ENCODE data around the gene SELPLG. TPM values are rescaled to one million over a fixed set of nuclear protein-coding genes. Genes with fewer than 3 reads are reported as not detected.
"Not testable (repeated sequence)": the region's sequence is repeated elsewhere in the genome, so short reads cannot be mapped to it uniquely, and the experiment has no call there.

SELPLG gene
- polyA plus RNA-seq, 4 donors = 1.9 to 3.2 (median 2.4) TPM

DNA sequence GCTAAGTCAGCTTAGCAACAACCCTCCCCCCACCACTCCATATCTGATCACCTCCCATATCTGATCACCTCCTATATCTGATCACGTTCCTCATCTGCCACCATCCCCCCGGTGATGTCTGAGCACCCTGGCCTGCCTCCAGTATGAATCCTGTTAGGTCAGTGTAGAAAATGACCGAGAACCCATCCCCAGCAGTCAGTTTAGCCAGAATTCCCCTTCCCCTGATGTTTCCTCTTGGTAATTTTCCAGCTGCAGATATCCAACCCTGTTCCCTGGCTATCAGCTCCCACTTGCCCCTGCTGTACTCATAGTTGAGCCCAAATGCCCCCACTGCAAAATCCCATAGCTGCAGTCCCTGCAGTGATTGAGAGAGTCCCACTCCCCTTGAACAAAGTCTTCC, 12.5 kb downstream of the SELPLG start:
- DNase-seq (ENCODE audit: low read depth in 4 of 4, low spot score in 2 of 4) = no peak

- no peak for DNase-seq (ENCODE audit: low read depth in 4 of 4, low spot score in 2 of 4)
Measured at GRCh38 chr12:108620236-108620879, 13.3 kb downstream of the SELPLG start.

GRCh38 chr12:108619369-108620160, 14.1 kb downstream of the SELPLG start:
- no peak for DNase-seq (ENCODE audit: low read depth in 4 of 4, low spot score in 2 of 4)

DNA sequence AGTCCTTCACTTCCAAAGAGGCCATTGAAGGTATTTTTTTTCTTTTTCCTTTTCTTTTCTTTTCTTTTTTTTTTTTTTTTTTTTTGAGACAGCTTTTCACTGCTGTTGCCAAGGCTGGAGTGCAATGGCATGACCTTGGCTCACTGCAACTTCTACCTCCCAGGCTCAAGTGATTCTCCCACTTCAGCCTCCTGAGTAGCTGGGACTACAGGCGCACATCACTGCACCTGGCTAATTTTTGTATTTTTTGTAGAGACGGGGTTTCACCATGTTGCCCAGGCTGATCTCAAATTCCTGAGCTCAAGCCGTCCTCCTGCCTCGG, 14.8 kb downstream of the SELPLG start:
- DNase-seq (ENCODE audit: low read depth in 4 of 4, low spot score in 2 of 4) = not testable (repeated sequence)

DNA sequence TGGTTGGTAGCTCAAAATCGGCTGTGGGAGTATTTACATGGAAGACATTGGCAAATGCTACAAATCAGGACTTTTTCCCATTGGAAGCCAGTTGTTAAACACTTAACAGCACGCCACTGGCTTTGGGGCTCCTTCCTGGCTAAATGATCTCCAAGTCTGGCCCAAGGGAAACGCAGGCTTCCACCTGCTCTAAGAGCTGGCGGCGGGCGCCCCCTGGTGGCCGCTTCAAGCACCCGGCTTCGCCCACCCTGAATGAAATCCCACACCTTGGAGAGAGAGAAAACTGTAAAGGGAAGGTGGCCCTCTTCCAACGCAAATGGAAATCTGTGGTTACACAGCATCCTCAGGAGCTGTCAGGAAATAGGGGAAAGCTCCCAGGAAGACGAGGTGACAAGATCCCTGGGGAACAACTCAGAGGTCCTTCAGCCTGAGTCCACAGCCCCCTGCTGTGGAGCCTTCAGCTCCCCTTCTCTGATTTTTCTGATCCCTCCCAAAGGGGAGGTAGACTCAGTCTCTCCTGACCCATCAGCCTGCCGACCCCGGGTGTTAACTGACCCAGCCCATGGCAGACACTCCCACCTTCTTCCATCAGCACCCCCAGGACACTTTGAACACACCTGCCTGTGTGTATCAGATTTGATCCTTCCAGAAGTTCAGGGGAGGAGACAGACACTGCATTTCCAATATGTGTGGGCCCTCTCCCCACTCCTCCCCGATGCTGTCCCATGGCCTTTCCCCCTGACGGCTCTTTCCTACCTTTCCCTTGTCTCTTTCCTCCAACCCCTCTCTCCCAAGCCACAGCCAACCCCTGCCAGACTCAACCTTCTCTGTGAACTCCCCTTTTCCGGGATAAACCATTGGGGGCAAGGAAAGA, 15.4 kb downstream of the SELPLG start:
- peak in 2 of 4 donors; percentile 52 to 60 for DNase-seq (ENCODE audit: low read depth in 4 of 4, low spot score in 2 of 4)

DNA sequence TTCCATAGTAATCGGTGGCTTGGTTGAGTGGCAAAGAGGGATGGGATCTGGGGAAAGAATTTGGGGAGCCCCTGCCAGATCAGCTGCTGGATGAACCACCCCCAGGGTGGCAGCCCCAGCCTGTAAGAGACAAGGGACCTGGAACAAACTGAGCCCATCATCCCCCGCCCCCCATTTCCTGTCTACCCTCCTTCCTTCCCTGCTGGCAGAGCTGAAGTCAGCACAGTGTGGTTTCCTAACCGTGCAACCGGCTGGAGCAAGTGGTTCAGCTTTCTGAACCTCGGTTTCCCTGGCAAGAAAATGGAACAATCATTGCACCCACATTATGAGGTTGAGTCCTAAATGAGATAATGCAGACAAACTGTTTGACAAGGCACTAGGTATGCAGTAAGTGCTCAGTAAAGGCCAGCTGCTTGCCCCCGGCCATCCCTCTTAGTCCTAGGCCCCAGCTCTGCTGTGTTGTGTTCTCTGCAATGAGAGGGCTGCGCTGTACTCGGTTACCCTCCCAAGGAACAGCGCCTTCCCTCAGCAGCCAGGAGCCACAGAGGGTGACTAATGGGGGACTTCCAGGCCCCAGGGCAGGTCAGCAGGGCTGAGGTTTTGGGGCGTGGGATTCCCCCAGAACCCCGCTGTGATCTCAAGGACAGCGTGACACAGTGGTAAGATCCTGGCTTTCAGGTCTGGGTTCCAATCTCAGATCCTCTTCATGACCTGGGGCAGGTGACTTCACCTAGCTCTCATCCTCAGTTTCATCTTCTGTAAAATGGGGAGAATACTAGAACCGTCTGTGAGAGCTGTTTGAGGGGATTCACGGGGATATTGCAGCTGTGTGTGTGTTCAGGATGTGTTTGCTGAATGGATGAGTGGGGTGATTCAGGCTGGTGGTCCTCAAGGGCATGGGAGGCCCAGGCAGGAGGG, 16.5 kb downstream of the SELPLG start:
- DNase-seq (ENCODE audit: low read depth in 4 of 4, low spot score in 2 of 4) = no peak

- DNase-seq (ENCODE audit: low read depth in 4 of 4, low spot score in 2 of 4) = no peak
Measured at GRCh38 chr12:108616359-108616758, 17.3 kb downstream of the SELPLG start.

DNA sequence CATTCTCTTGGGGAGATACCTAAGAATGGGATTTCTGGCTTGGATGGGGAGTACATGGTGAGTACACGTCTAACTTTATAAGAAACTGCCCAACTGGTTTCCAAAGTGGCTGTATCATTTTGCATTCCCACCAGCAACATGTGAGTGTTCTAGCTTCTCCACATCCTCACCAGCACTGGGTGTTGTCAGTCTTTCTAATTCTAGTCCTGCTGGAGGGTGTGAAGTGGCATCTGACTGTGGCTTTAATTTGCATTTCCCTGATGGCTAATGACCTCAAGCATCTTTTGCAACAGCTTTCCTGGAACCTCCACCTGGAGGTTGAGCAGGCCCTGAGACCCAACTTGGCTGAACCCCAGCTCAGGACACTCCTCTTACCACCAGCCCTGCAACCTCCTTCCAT, 17.8 kb downstream of the SELPLG start:
- DNase-seq (ENCODE audit: low read depth in 4 of 4, low spot score in 2 of 4) = no peak

DNA sequence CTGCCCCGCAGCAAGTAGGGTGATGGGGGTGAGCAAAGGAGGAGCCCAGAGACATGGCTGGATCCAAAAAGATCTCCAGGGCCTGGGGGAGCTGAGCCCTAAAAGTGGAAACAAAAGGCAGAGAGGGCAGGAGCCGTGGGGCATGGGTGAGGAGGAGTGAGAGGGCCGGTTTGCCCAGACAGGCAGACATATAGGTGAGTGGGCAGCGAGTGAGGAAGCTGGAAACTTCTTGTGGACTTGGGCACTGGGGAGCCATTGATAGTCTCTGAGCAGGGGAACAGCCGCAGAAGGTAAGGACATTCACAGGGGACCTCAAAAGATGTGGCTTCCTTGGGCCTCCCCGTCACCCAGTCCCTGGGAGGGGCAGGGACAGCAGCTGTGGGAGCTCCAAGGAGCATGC, 19.1 kb downstream of the SELPLG start:
- no peak for DNase-seq (ENCODE audit: low read depth in 4 of 4, low spot score in 2 of 4)

GRCh38 chr12:108614041-108614440, 19.7 kb downstream of the SELPLG start:
- DNase-seq (ENCODE audit: low read depth in 4 of 4, low spot score in 2 of 4) = no peak

DNA sequence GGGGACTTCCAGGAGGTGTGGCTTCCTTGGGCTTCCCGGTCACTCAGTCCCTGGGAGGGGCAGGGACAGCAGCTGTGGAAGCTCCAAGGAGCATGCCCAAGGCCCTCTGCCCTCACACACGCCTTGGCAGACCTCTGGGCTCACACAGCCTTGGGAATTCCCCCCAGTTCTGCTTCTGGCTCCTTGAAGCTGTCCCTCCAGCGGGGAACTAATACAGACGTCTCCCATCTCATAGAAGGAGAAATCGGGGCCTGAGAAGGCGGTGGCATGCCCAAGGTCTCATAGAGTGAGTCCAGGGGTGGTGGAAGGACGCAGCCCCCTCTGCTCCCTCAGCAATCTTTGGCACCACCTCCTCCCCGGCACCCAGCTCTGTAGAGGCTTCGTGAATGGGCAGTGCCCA, 20.1 kb downstream of the SELPLG start:
- DNase-seq (ENCODE audit: low read depth in 4 of 4, low spot score in 2 of 4) = no peak

- DNase-seq (ENCODE audit: low read depth in 4 of 4, low spot score in 2 of 4) = no peak
Measured at GRCh38 chr12:108612788-108613282, 20.9 kb downstream of the SELPLG start.

DNA sequence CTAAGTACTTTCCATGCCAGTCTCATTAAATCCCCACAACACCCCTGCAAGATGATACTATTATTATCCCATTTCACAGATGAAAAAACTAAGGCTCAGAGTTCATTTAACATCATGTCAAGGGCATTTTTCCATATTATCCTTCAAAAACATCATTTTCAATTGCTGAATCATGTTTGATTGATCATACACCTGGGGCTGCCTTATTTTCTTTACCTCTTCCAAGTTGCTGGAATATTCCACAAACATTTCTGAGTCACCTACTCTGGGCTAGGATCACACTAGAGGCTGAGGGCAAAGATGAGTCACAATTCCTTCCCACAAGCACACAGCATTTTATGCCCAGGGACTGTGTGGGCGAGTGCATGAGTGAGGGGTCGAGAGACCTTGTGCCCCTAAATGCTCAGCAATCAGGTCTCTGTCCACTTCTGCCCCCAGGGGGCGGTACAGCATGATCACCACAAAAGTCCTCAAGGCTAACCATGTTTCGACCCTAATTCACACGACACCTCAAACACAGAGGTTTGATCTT, 21.7 kb downstream of the SELPLG start:
- no peak for DNase-seq (ENCODE audit: low read depth in 4 of 4, low spot score in 2 of 4)

DNA sequence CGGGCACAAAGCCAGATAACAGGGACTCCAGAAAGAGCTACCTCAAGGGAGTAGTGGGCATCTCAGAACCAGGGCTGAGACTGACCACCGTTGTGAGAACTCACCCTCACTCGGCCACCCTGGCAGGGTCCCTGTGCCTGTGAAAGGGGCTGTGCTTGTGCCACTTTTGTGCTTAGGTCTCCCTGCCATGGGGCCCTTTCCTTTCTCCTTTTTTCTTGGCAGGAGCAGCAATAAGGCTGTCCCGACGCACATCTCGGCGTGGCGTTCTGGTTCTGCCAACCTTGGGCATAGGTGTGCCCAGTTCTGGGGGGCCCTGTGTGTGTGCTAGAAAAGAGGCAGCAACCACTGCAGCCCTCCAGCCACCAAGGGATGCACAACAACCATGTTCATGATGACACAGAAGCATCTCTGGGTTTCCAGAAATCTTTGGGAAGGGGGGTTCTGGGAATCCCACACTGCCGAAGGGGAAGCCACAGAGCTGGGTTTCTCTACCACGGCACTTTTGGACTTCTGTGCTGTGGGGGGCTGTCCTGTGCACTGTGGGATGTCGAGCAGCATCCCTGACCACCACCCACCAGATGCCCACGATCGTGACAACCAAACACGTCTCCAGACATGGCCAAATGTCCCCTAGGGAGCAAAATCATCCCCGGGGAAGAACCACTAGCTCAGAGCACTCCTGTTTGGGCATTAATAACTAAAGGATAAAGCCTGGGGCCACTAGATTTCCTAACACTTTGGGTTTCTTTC, 22.7 kb downstream of the SELPLG start:
- DNase-seq (ENCODE audit: low read depth in 4 of 4, low spot score in 2 of 4) = no peak

GRCh38 chr12:108610336-108610815, 23.3 kb downstream of the SELPLG start:
- DNase-seq (ENCODE audit: low read depth in 4 of 4, low spot score in 2 of 4) = no peak

GRCh38 chr12:108609537-108610335, 24.0 kb downstream of the SELPLG start:
- DNase-seq (ENCODE audit: low read depth in 4 of 4, low spot score in 2 of 4) = peak in 2 of 4 donors; percentile 76 to 80

DNA sequence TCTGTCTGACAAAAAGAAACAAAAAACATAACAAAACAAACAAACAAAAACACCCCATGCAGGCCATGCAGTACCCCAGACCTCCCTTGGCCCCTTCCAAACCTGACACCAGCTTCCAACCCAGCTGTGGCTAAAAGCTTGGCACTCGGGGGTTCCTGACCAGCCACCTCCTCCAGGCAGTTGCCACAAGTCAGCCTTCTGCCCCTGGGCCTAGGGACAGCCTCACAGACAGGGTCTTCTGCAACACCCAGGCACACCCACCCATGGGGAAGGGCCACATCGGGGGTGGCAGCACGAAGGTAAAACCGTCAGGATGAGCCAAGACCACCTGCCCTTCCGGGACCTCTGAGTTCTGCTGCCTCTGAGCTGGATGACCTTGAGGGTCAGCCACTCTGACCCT, 25.1 kb downstream of the SELPLG start:
- DNase-seq (ENCODE audit: low read depth in 4 of 4, low spot score in 2 of 4) = no peak

DNA sequence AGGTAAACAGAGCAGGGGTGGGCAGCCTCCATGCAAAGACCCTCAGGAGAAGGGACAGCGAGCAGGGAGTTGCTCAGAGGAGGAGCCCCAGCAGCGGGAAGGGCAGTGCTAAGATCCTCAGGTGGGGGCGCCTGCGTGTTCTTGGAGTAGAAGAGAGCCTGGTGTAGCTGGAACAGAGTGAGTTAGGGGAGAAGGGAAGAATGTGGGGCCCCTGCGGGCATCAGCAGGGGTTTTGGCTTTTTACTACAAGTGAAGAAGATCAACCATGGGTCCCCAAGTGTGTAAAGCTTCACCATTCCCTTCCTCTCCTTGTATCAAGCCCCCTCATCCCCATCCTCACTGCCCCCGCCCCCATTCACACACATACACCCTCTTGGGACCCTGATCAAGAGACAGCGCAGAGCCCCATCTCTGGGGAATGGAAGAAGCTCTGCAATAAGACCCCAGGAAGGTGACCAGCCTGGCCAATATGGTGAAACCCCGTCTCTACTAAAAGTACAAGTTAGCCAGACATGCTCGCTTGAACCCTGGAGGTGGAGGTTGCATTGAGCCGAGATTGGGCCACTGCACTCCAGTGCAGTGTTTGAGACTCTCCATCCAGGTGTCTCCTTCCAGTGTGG, 25.6 kb downstream of the SELPLG start:
- DNase-seq (ENCODE audit: low read depth in 4 of 4, low spot score in 2 of 4) = no peak
